ENCODE data around the gene SCUBE1. TPM values are rescaled to one million over a fixed set of nuclear protein-coding genes. Genes with fewer than 3 reads are reported as not detected.
A peak's percentile ranks its signal among the peaks of the same experiment; 100 is the strongest.

The SCUBE1 gene
- total and polyA plus RNA-seq, 8 donors = 0.04 to 0.41 (median 0.12) TPM; not detected in 3

DNA sequence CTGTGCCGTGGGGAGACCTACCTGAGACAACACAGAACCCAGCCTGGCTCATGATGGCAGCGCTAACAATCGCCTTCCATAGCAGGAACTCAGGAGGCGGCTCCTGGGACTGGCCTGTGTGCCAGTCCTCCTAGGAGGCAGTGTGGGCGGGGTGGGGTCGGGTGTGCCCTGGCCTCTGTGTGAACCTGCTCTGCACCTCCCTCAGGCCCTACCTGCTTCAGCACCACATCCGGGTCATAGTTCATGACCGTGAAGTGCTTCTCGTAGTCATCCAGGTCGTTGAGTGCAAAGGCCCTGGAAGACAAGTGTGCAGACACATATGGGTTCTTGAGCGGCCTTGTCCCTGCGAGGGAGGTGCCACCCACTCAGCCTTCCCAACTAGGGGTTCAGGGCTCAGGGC lies 171.6 kb downstream of the SCUBE1 start:
- no peaks in the 10 kb centered on the region for H3K4me1 ChIP-seq
- H3K27ac ChIP-seq = no peak overlapping the region
- ATAC-seq = peak in 1 of 4 donors; percentile 43
- H3K27me3 ChIP-seq = no peaks in the 10 kb centered on the region
- peaks cover 0 to 24% (median 12%) of the 10 kb centered on the region in 3 donors for H3K36me3 ChIP-seq
- intact Hi-C loops (cut with DNase I) = no loop called here
- 86% methylated on average over 12 of the region's 12 CpGs for WGBS, 2 donors
- DNase-seq = peak in 1 of 6 donors; percentile 34
- no peak overlapping the region for H3K4me3 ChIP-seq
- TF ChIP-seq, protein P1, sequence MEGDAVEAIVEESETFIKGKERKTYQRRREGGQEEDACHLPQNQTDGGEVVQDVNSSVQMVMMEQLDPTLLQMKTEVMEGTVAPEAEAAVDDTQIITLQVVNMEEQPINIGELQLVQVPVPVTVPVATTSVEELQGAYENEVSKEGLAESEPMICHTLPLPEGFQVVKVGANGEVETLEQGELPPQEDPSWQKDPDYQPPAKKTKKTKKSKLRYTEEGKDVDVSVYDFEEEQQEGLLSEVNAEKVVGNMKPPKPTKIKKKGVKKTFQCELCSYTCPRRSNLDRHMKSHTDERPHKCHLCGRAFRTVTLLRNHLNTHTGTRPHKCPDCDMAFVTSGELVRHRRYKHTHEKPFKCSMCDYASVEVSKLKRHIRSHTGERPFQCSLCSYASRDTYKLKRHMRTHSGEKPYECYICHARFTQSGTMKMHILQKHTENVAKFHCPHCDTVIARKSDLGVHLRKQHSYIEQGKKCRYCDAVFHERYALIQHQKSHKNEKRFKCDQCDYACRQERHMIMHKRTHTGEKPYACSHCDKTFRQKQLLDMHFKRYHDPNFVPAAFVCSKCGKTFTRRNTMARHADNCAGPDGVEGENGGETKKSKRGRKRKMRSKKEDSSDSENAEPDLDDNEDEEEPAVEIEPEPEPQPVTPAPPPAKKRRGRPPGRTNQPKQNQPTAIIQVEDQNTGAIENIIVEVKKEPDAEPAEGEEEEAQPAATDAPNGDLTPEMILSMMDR (IDR thresholded peaks at IDR 0.05) = no peak
- no peaks in the 10 kb centered on the region for H3K9me3 ChIP-seq
- FAIRE-seq = no peak

DNA sequence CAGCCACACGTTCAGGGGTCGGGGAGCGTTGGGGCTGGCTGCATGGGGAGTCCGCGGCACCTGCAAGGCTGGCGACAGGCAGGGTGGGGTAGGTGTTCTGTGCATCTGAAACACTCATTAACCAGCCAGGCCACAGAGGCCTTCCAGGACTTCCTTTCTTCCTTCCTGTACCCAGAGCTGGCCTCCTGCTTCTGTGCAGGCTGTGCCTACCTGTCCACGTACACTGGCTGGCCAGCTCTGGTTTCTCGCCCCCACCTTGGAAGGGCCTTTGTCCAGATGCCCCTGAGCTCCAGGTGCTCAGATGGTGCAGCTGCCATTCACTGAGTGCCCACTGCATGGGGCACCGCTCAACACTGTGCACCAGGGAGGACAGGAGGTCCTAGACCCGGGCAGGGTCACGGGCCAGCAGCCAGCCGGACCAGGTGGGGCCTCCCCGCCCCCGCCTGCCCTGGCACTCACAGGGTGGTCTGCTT lies 172.1 kb downstream of the SCUBE1 start:
- 90 to 91% methylated on average over 14 of the region's 14 CpGs for WGBS, 2 donors
- intact Hi-C loops (cut with DNase I) = no loop called here
- Histone ChIP-seq H3K27ac (no peak overlapping the region), H3K4me1 (no peaks in the 10 kb centered on the region), H3K9me3 (no peaks in the 10 kb centered on the region), H3K4me3 (no peak overlapping the region), H3K27me3 (no peaks in the 10 kb centered on the region), H3K36me3 (peaks cover 0 to 24% (median 12%) of the 10 kb centered on the region in 3 donors)
- ATAC-seq = peak in 1 of 4 donors; percentile 22
- FAIRE-seq = no peak
- no peak for DNase-seq
- TF ChIP-seq, protein P1 (IDR thresholded peaks at IDR 0.05) = no peak

DNA sequence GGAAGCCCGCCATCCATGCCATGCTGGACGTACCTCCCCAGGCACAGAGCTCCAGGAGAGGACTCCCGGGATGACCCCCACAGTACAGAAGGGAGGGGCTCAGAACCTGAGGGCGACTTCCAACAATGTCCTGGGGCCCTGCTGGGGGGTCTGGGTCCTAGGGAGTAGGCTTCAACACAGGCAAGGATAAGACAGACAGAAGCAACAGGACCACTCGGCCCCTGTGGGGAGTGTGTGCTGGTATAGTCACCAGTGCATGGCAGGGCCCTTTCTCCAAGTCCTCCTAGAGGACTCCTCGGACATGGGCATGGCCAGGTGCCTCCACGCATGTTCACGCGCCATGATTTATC lies 173.1 kb downstream of the SCUBE1 start:
- Histone ChIP-seq H3K36me3 (peaks cover 0 to 17% (median 12%) of the 10 kb centered on the region in 3 donors), H3K4me3 (no peak overlapping the region), H3K9me3 (no peaks in the 10 kb centered on the region), H3K27ac (no peak overlapping the region), H3K27me3 (no peaks in the 10 kb centered on the region), H3K4me1 (no peaks in the 10 kb centered on the region)
- TF ChIP-seq, protein P1 (IDR thresholded peaks at IDR 0.05) = no peak
- FAIRE-seq (no peak), ATAC-seq (no peak), DNase-seq (no peak)
- intact Hi-C loops (cut with DNase I) = no loop called here
- 87 to 92% methylated on average over 9 of the region's 9 CpGs for WGBS, 2 donors

DNA sequence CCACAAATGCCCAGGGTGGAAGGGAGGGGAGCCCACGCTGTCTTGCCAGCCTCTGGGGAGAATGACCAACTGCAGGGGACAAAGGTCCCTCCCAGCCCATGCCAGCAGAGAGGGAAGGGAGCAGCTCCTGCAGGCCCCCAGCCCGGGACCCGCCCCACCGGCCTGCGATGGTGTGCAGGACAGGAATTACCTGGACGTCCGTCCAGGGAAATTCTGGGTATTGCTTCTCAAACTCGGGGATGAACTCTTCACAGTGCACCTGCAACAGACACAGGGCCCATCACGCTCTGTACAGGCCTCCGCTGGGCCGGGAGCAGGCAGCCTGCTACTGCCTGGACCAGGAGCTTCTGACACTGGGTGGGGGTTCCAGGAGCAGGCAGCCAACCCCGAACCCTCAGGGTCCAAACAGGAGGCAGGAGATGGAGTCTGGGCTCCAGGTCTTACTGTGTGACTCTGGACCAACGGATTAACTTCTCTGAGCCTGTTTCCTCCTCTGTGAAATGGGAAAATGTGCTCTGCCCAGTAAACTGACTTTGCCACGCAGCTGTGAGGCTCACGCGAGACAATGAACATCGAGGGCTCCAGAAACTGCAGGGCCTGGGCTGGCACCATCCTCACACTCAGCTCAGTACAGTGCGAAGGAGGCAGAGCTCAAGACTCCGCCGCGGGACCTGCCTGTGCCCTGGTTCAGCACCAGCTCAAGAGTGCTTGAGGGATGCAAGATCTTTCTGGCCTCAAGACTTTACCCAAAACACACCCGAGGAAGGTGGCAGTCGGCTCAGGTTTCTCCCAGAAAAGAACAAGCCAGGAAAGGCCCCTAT lies 173.7 kb downstream of the SCUBE1 start:
- Histone ChIP-seq H3K27me3 (no peaks in the 10 kb centered on the region), H3K36me3 (peaks cover 0 to 14% (median 12%) of the 10 kb centered on the region in 3 donors), H3K9me3 (no peaks in the 10 kb centered on the region), H3K27ac (no peak overlapping the region), H3K4me3 (no peak overlapping the region), H3K4me1 (no peaks in the 10 kb centered on the region)
- WGBS, 2 donors = 90 to 94% methylated on average over 23 of the region's 23 CpGs
- intact Hi-C loops (cut with DNase I) = no loop called here
- ATAC-seq (no peak), DNase-seq (no peak), FAIRE-seq (no peak)
- TF ChIP-seq, protein P1 (IDR thresholded peaks at IDR 0.05) = no peak

All from pancreas (tissue), 10 donors.